ENCODE measurements around the gene ATG16L2. TPM values are rescaled to one million over a fixed set of nuclear protein-coding genes. Genes with fewer than 3 reads are reported as not detected.
A peak's percentile ranks its signal among the peaks of the same experiment; 100 is the strongest.

Gene ATG16L2
- total and polyA plus RNA-seq, 9 of the 15 experiments (the other 6 are each of a cell fraction or from before 2014, with no cell fraction given), result 0.18 to 11.2 (median 6.2) TPM

DNA sequence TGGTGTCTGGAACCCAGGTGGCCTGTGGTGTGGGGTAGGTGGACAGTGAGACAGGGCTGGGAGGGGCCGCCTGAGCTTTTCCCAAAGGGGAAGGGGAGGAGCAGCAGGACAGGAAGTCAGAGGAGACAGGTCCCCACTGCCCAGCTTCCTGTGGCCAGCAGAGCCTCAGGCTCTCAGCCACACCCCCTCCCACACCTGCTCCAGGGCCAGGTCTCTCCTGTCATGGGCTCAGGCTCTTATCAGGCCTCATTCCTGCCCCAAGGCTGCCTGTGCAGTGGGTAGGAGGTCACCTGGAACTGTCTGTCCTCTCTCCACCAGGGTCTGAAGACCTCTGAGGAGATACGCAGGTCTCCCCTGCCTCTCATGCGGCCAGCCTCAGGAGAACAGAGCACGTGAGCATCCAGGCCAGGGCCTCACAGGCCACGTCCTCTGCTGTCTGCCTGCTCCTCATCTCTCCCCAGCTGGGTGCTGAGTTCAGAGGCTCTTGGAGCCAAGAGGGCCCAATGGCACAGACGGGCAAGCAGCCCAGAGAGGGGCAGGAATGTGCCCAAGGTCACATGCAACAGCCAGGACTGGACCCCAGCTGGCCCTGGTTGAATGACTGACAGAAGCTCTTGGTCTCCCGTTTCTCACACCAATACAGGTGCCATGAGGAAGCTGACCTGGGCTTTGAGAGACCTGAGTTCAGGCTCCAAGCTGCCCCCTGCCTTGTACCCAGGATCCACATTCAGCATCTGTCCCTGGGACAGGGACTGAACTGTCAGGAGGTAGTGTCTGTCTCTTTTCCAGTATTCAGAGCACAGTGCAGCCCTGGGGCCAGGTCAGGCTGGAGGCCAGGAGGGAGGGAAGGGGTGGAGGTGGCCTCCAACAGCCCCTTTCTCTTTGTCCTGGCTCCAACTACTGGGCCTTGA, 37.1 kb upstream of the ATG16L2 start (continued):
- peak in 1 of 2 experiments; percentile 39; a peak in 1 of 4 replicates for TF ChIP-seq UBTF (IDR thresholded peaks at IDR 0.05; ENCODE audit: borderline replicate concordance in 1 of 2, low read depth in 2 of 2, low read length in 2 of 2)
- TF ChIP-seq ID3 (CRISPR knock-in tag; IDR thresholded peaks at IDR 0.05), result no peak
- no peak for TF ChIP-seq ID3 (tag; IDR thresholded peaks at IDR 0.05)
- no peak for TF ChIP-seq SLC30A9 (CRISPR knock-in tag; IDR thresholded peaks at IDR 0.05)
- TF ChIP-seq SAFB2 (IDR thresholded peaks at IDR 0.05; ENCODE audit: borderline replicate concordance, low read depth, low read length, severe bottlenecking), result no peak
- TF ChIP-seq MLX (CRISPR knock-in tag; conservative IDR thresholded peaks at IDR 0.05), result no peak
- peak; percentile 16; the same call in 1 of the 2 replicates for TF ChIP-seq SUPT5H (IDR thresholded peaks at IDR 0.05)
- peak; percentile 3 for TF ChIP-seq MEIS2 (IDR thresholded peaks at IDR 0.05; ENCODE audit: partially characterized antibody)
- no peak for TF ChIP-seq KAT2B (IDR thresholded peaks at IDR 0.05; ENCODE audit: low read depth, low read length)
- TF ChIP-seq GATAD2A (IDR thresholded peaks at IDR 0.05), result no peak
- TF ChIP-seq NCOR1 (IDR thresholded peaks at IDR 0.05), result no peak
- TF ChIP-seq, protein P1, sequence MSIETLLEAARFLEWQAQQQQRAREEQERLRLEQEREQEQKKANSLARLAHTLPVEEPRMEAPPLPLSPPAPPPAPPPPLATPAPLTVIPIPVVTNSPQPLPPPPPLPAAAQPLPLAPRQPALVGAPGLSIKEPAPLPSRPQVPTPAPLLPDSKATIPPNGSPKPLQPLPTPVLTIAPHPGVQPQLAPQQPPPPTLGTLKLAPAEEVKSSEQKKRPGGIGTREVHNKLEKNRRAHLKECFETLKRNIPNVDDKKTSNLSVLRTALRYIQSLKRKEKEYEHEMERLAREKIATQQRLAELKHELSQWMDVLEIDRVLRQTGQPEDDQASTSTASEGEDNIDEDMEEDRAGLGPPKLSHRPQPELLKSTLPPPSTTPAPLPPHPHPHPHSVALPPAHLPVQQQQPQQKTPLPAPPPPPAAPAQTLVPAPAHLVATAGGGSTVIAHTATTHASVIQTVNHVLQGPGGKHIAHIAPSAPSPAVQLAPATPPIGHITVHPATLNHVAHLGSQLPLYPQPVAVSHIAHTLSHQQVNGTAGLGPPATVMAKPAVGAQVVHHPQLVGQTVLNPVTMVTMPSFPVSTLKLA (conservative IDR thresholded peaks at IDR 0.05), result peak in 1 of 2 experiments; percentile 63; a peak in 2 of 4 replicates
- peak; percentile 26 for TF ChIP-seq TAF1 (IDR thresholded peaks at IDR 0.05; ENCODE audit: control insufficient read depth, extremely low read depth, insufficient read depth, low read length, severe bottlenecking)
- TF ChIP-seq ETS1 (conservative IDR thresholded peaks at IDR 0.05; ENCODE audit: control insufficient read depth, low read depth, low read length), result 0 out of 2 replicates have a peak, but pooled peaks have one; percentile 21
- TF ChIP-seq, protein P2, sequence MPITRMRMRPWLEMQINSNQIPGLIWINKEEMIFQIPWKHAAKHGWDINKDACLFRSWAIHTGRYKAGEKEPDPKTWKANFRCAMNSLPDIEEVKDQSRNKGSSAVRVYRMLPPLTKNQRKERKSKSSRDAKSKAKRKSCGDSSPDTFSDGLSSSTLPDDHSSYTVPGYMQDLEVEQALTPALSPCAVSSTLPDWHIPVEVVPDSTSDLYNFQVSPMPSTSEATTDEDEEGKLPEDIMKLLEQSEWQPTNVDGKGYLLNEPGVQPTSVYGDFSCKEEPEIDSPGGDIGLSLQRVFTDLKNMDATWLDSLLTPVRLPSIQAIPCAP (CRISPR knock-in tag; IDR thresholded peaks at IDR 0.05; ENCODE audit: borderline replicate concordance), result no peak
- TF ChIP-seq ADNP (tag; IDR thresholded peaks at IDR 0.05), result 0 out of 2 replicates have a peak, but pooled peaks have one; percentile 0
- no peak for TF ChIP-seq ZNF3 (CRISPR knock-in tag; IDR thresholded peaks at IDR 0.05)
- TF ChIP-seq SOX6 (IDR thresholded peaks at IDR 0.05), result no peak
- no peak for TF ChIP-seq TCFL5 (CRISPR knock-in tag; conservative IDR thresholded peaks at IDR 0.05)

Measured in K562 (cell line).